GM12864 (cell line): ENCODE measurements around the gene CASQ1.

Source experiments
- DNase-seq: peaks from one replicate; pipeline ENCODE4 v3.0.0-alpha.2; 2011; ENCODE audit warnings: low read depth
- H3K4me3 ChIP-seq: 2 replicates; pipeline ENCODE4 v1.5.1; 2011; ENCODE audit warnings: mild to moderate bottlenecking, low read depth, low read length, control low read depth
- TF ChIP-seq, protein P1 (sequence below): IDR thresholded peaks from 2 replicates; pipeline ENCODE4 v1.5.1; 2011; ENCODE audit warnings: low read depth, mild to moderate bottlenecking, moderate library complexity, low read length, control low read depth, inconsistent platforms; ENCODE audit errors: missing control alignments

Gene CASQ1

DNA sequence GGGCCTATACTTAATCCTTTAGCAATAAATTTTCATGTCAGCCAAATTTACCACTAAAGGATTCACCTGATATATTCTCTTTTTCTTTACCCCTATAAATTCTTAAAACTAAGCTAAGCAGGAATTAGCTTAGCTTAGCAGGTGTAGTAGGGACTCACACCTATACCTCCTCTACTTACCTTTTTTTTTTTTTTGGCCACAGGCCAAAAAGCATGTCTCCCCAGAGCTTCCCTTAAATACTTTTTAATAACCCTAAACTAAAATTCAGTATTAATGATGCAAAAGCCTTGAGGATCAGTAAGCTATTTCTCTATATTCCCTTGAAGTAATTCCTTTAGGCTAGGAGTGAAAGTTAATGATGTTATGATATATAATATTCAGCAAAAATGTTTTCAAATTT is 38.1 kb downstream of the CASQ1 start:
- no peak for DNase-seq
- TF ChIP-seq, protein P1, sequence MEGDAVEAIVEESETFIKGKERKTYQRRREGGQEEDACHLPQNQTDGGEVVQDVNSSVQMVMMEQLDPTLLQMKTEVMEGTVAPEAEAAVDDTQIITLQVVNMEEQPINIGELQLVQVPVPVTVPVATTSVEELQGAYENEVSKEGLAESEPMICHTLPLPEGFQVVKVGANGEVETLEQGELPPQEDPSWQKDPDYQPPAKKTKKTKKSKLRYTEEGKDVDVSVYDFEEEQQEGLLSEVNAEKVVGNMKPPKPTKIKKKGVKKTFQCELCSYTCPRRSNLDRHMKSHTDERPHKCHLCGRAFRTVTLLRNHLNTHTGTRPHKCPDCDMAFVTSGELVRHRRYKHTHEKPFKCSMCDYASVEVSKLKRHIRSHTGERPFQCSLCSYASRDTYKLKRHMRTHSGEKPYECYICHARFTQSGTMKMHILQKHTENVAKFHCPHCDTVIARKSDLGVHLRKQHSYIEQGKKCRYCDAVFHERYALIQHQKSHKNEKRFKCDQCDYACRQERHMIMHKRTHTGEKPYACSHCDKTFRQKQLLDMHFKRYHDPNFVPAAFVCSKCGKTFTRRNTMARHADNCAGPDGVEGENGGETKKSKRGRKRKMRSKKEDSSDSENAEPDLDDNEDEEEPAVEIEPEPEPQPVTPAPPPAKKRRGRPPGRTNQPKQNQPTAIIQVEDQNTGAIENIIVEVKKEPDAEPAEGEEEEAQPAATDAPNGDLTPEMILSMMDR = no peak
- no peak overlapping the region for H3K4me3 ChIP-seq

DNA sequence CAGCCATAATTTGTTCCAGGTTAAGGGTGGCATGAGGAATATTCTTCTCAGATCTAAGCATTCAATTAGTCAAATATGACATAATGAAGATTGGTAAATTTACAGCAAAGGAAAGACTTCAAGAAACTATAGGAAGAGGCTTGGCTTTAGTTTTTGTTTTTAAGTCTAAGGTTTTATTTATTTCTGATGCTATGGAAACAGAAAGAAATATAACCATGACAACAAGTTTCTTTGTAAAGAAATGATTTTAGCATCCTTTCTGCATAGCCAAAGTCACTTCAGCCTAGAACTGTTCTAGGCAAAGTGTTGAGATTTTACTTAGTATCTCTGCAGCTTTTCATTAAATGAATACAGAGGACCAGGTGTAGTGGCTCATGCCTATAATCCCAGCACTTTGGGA is 42.5 kb downstream of the CASQ1 start:
- no peak overlapping the region for H3K4me3 ChIP-seq
- TF ChIP-seq, protein P1 = no peak
- no peak for DNase-seq

DNA sequence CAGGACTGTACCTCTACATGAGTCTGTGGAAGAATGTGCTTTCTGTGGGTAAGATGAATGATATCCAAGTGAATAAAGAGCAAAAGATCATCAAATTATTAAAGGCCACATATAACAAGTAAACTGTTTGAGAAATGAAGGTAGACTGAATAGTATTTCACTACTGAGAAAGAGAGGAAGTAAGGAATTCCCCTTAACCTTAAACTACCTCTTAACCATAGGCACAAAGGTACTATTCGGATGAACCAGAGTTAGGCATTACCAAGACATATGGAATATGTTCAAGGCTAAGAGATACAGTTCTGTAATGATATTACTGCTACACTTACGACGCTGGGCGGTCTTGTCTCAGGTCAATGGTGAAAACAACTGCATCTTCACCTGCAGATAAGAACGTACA is 46.4 kb downstream of the CASQ1 start:
- TF ChIP-seq, protein P1 = no peak
- no peak overlapping the region for H3K4me3 ChIP-seq
- no peak for DNase-seq

DNA sequence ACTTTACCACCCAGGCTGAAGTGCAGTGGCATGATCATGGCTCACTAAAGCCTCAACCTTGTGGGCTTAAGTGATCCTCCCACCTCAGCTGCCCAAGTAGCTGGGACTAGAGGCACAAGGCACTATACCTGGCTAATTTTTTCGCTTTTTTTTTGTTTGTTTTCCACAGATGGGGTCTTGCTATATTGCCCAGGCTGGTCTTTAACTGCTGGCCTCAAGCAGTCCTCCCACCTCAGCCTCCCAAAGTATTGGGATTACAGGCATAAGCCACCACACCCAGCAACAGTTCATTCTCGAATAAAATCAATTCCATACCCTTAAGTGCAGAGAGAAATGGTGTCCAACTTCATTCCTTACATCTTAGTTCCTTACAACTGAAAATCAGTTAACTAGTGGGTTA is 47.2 kb downstream of the CASQ1 start:
- no peak overlapping the region for H3K4me3 ChIP-seq
- DNase-seq = no peak
- TF ChIP-seq, protein P1 = no peak

DNA sequence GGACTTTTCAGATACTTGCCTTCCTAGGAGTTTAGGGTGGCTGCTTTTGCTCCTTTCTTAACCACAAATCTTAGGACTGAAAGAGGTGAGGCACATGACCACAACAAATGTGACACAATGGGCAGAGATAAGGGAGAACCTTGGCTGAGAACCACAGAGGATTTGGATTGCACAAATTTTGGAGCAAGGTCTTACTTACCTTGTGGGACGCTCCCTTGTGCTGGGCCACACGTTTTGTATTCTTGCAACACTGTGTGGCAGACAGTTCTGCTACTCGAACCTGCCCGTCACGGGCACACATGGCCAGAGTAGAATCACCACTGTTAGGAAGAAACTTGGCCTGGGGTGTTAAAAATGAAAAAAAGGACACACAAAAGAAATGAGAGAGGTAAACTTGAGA is 48.0 kb downstream of the CASQ1 start:
- DNase-seq = no peak
- H3K4me3 ChIP-seq = no peak overlapping the region
- TF ChIP-seq, protein P1 = no peak

DNA sequence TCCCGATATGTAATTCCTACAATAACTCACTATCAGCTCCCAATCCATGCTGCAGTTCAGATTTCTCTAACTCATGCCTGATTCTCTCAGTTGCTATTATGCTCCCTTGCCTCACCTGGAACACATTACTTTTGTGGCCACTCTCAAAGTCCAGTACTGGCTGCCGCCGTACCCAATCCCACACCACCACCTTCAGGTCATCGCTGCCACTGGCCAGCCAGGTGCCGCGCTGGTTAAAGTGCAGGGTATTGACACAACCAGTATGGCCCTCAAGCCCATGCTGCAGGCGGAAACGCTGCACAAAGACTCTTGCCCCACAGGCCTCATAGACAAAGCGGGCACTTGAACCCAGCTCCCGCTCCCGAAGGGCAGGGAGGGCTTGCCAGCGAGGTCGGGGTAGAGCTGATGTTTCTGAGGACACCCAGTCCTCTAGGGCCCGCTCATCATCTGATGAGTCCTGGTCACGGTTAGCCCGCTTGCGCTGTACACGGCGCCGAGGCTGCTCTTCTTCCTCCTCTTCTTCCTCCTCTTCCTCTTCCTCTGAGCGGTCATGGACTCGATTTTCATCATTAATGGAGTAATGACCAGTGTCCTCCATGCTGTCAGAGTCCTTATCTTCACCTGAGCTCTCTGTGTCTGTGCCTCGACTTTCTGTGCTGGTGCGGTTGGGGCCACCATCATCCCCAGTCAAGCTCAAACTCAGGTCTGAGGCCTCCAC is 49.4 kb downstream of the CASQ1 start:
- TF ChIP-seq, protein P1 = no peak
- no peak overlapping the region for H3K4me3 ChIP-seq
- no peak for DNase-seq

DNA sequence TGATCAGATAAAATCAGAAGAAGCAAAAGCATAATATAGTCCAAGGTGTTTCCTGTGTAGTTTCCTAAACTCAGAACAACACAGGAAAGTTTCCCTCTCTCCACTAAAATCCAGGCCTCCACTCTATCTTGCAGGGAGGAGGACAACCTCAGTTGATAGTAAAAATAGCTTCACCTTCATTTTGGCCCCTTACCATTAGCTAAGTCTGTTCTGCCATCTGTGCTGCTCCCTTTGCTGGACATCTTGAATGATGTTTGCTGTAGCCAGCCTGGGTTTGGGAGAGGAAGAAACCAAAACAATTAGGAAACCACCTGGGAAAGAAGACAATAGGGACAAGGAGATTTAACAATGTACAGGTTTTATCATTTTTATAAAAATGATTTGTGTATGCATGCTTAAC is 53.4 kb downstream of the CASQ1 start:
- no peak for DNase-seq
- H3K4me3 ChIP-seq = no peak overlapping the region
- TF ChIP-seq, protein P1 = no peak
